OCI-LY7 (cell line): Measurements from ENCODE around the gene KRTAP10-10.

Source experiments
- CTCF ChIP-seq: fragments of 200-600 bp; sonication (generic); conservative IDR thresholded peaks from 2 replicates; pipeline ENCODE4 v1.5.1; 2014; ENCODE audit warnings: mild to moderate bottlenecking, antibody characterized with exemption, low read length, moderate library complexity, mixed read lengths
- EZH2phosphoT487 ChIP-seq: fragments of 200-600 bp; sonication (generic); IDR thresholded peaks from 2 replicates; pipeline ENCODE4 v1.6.1; 2018; ENCODE audit warnings: low read depth, borderline replicate concordance, mild to moderate bottlenecking, mixed run types, antibody characterized with exemption, low read length, moderate library complexity, mixed read lengths

- TF ChIP-seq CTCF (no peak), EZH2phosphoT487 (no peak)
Measured at GRCh38 chr21:44637018-44637850, at the start of gene KRTAP10-10.
